GM12892 (cell line): ENCODE results near the gene GNAZ.

ENCODE experiments used
- DNase-seq: peaks from one replicate; pipeline ENCODE4 v3.0.0; 2011; ENCODE audit not compliant: insufficient read length
- FAIRE-seq: peaks from 2 replicates; lab custom pipeline; 2011; peaks lifted over from hg19 to GRCh38; lab: Jason Lieb, UNC
- POLR2A ChIP-seq: IDR thresholded peaks from 2 replicates; pipeline ENCODE4 v1.6.1; 2011; ENCODE audit warnings: low read depth, low read length, control low read depth
- POLR2AphosphoS5 ChIP-seq: IDR thresholded peaks from 2 replicates; pipeline ENCODE4 v1.6.1; 2011; ENCODE audit warnings: low read depth, low read length, control low read depth
- TAF1 ChIP-seq: IDR thresholded peaks from 2 replicates; pipeline ENCODE4 v1.6.1; 2011; ENCODE audit warnings: low read depth, mild to moderate bottlenecking, control low read depth, low read length, borderline replicate concordance

GNAZ gene

GRCh38 chr22:23109441-23109978 lies 39.2 kb downstream of the GNAZ start:
- DNase-seq = no peak
- no peak for FAIRE-seq
- TF ChIP-seq POLR2AphosphoS5 = no peak
- TF ChIP-seq POLR2A = no peak
- no peak for TF ChIP-seq TAF1

- no peak for TF ChIP-seq TAF1
- TF ChIP-seq POLR2A = no peak
- no peak for TF ChIP-seq POLR2AphosphoS5
- DNase-seq (no peak), FAIRE-seq (no peak)
Measured at GRCh38 chr22:23110190-23110921, 40.0 kb downstream of the GNAZ start.

- no peak for FAIRE-seq
- TF ChIP-seq POLR2A (no peak), POLR2AphosphoS5 (no peak), TAF1 (no peak)
- DNase-seq = no peak
Measured at GRCh38 chr22:23110922-23111527, 40.7 kb downstream of the GNAZ start.

- FAIRE-seq = no peak
Measured at GRCh38 chr22:23112472-23113012, 42.2 kb downstream of the GNAZ start.

GRCh38 chr22:23113067-23113846 lies 42.9 kb downstream of the GNAZ start:
- TF ChIP-seq POLR2AphosphoS5 = no peak
- no peak for TF ChIP-seq TAF1
- TF ChIP-seq POLR2A = no peak
- FAIRE-seq = no peak
- no peak for DNase-seq

More at GRCh38 chr22:23112472-23113012, 42.2 kb downstream of the GNAZ start:
- no peak for DNase-seq
- TF ChIP-seq POLR2AphosphoS5 = no peak
- TF ChIP-seq POLR2A = no peak
- TF ChIP-seq TAF1 = no peak

- DNase-seq (no peak), FAIRE-seq (no peak)
- TF ChIP-seq POLR2AphosphoS5 (no peak), POLR2A (no peak)
Measured at GRCh38 chr22:23113847-23114720, 43.8 kb downstream of the GNAZ start.

- no peak for FAIRE-seq
- no peak for TF ChIP-seq POLR2A
- no peak for TF ChIP-seq TAF1
- TF ChIP-seq POLR2AphosphoS5 = no peak
- no peak for DNase-seq
Measured at GRCh38 chr22:23114721-23115020, 44.4 kb downstream of the GNAZ start.

- no peak for DNase-seq
- FAIRE-seq = no peak
- TF ChIP-seq TAF1 = no peak
- TF ChIP-seq POLR2AphosphoS5 = no peak
- TF ChIP-seq POLR2A = no peak
Measured at GRCh38 chr22:23115369-23115768, 45.0 kb downstream of the GNAZ start.

GRCh38 chr22:23115825-23116494 lies 45.6 kb downstream of the GNAZ start:
- FAIRE-seq (no peak), DNase-seq (no peak)
- TF ChIP-seq POLR2A (no peak), POLR2AphosphoS5 (no peak), TAF1 (no peak)
